Measurements from ENCODE around the gene POC1B. TPM values are rescaled to one million over a fixed set of nuclear protein-coding genes. Genes with fewer than 3 reads are reported as not detected.

Gene POC1B
- total RNA-seq, 4 donors from 2014 or later: 19.6 to 22.4 (median 20.0) TPM

DNA sequence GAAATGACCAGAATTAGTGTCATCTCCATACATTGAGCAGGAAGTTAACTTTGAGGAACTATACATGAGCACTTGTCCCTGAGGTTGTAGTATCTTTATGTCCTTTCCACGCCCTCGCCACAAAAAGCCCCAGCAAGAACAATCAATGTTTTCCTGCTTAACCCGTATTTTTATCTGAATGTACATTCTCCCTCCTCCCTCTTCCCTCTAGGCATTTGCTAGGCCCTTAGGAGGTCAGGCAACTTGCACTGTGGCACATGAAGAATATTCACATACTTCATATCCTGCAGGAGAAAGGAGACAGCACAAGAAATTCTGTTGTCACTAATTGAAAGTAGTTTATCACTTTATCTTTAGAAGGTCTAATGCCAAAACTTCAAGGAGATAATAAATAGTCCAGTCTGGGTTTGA lies 155.4 kb downstream of the POC1B start:
- Histone ChIP-seq H3K27ac (replicated peaks in 1 of 4) (no peak overlapping the region), H3K9me3 (no peaks in the 10 kb centered on the region), H3K4me1 (peaks cover 29 to 69% (median 59%) of the 10 kb centered on the region in 4 donors), H3K4me3 (no peak overlapping the region), H3K27me3 (no peaks in the 10 kb centered on the region), H3K36me3 (no peaks in the 10 kb centered on the region)
- no peak for DNase-seq (ENCODE audit: extremely low spot score)
- no peak for TF ChIP-seq EP300 (IDR thresholded peaks at IDR 0.05)
- TF ChIP-seq, protein P1, sequence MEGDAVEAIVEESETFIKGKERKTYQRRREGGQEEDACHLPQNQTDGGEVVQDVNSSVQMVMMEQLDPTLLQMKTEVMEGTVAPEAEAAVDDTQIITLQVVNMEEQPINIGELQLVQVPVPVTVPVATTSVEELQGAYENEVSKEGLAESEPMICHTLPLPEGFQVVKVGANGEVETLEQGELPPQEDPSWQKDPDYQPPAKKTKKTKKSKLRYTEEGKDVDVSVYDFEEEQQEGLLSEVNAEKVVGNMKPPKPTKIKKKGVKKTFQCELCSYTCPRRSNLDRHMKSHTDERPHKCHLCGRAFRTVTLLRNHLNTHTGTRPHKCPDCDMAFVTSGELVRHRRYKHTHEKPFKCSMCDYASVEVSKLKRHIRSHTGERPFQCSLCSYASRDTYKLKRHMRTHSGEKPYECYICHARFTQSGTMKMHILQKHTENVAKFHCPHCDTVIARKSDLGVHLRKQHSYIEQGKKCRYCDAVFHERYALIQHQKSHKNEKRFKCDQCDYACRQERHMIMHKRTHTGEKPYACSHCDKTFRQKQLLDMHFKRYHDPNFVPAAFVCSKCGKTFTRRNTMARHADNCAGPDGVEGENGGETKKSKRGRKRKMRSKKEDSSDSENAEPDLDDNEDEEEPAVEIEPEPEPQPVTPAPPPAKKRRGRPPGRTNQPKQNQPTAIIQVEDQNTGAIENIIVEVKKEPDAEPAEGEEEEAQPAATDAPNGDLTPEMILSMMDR (IDR thresholded peaks at IDR 0.05): no peak
- WGBS: 81% methylated on average over 3 of the region's 3 CpGs
- intact Hi-C loops (cut with DNase I): no loop called here

Small RNAs within 50 kb of the gene (small RNA-seq; reads per million reads assigned to genes)
- 0 reads per million in 3 donors for gene AC025034.2
- 0 reads per million in 3 donors for gene POC1B-GALNT4

Other genes starting within 250 kb of the POC1B start
- 100 to 1,000 TPM in 1 of 4 donors, 10 to 100 TPM in 3; 62.2 to 108 (median 77.4) TPM for gene DUSP6, start 173.5 kb downstream of the POC1B start, total RNA-seq
- 1 to 10 TPM; 5.0 to 6.2 (median 5.4) TPM for gene GALNT4, start 1.3 kb downstream of the POC1B start, total RNA-seq
- gene ATP2B1, start 182.8 kb upstream of the POC1B start, total RNA-seq: 10 to 100 TPM; 16.0 to 36.9 (median 20.7) TPM

Measured in esophagus muscularis mucosa (tissue), 4 donors.